Tibial artery (tissue), 4 donors: ENCODE results near the gene CTTNBP2.

ENCODE experiments used
- DNase-seq, 2 donors: peaks; one replicate each; pipeline ENCODE4 v3.0.0-alpha.2; 2019
- H3K27ac ChIP-seq, 2 donors: fragments of 200-600 bp; sonication (generic) in 1 of 2; 1 replicate in 1 of 2; 2 replicates in 1 of 2; pipeline ENCODE4 v1.5.1; 2018 to 2019; ENCODE audit warnings: mild to moderate bottlenecking in 1 of 2
- H3K27me3 ChIP-seq, 2 donors: fragments of 200-600 bp; sonication (generic) in 1 of 2; one replicate each; pipeline versions ENCODE4 v1.5.1 to v1.6.0; 2016 to 2019
- H3K36me3 ChIP-seq, 3 donors: fragments of 200-600 bp; sonication (generic) in 2 of 3; one replicate each; pipeline ENCODE4 v1.5.1; 2016 to 2019; ENCODE audit warnings: mild to moderate bottlenecking in 2 of 3
- H3K4me1 ChIP-seq, 4 donors: fragments of 200-600 bp; sonication (generic) in 2 of 4; 1 replicate in 3 of 4; 2 replicates in 1 of 4; pipeline ENCODE4 v1.5.1; 2016 to 2019
- H3K4me3 ChIP-seq, 2 donors: fragments of 200-600 bp; sonication (generic) in 1 of 2; 1 replicate in 1 of 2; 2 replicates in 1 of 2; pipeline ENCODE4 v1.5.1; 2018 to 2019; ENCODE audit warnings: mild to moderate bottlenecking in 2 of 2
- H3K9me3 ChIP-seq, 3 donors: fragments of 200-600 bp; sonication (generic) in 1 of 3; one replicate each; pipeline ENCODE4 v1.5.1; 2016 to 2019
- intact Hi-C: fragments of 100-400 bp; cut with DNase I; formaldehyde crosslinking; loops from one replicate; pipeline ENCODE4 v1.15.0; 2023; ENCODE audit warnings: low total_unique reads
- TF ChIP-seq, protein P1 (sequence below), 2 experiments: fragments of 200-600 bp in 1 of 2; fragments of 450-650 bp in 1 of 2; IDR thresholded peaks; one replicate each; pipeline ENCODE4 v1.5.1; 2017 to 2019; ENCODE audit warnings: antibody characterized with exemption in 2 of 2, mild to moderate bottlenecking in 1 of 2, moderate library complexity in 1 of 2

The CTTNBP2 gene

GRCh38 chr7:117902314-117902889 is 29.2 kb upstream of the CTTNBP2 start:
- H3K4me3 ChIP-seq, result no peak overlapping the region
- H3K27ac ChIP-seq, result no peak overlapping the region
- intact Hi-C loops, result no loop called here
- no peaks in the 10 kb centered on the region for H3K27me3 ChIP-seq
- H3K36me3 ChIP-seq, result no peaks in the 10 kb centered on the region
- no peaks in the 10 kb centered on the region for H3K4me1 ChIP-seq
- DNase-seq, result no peak
- TF ChIP-seq, protein P1, sequence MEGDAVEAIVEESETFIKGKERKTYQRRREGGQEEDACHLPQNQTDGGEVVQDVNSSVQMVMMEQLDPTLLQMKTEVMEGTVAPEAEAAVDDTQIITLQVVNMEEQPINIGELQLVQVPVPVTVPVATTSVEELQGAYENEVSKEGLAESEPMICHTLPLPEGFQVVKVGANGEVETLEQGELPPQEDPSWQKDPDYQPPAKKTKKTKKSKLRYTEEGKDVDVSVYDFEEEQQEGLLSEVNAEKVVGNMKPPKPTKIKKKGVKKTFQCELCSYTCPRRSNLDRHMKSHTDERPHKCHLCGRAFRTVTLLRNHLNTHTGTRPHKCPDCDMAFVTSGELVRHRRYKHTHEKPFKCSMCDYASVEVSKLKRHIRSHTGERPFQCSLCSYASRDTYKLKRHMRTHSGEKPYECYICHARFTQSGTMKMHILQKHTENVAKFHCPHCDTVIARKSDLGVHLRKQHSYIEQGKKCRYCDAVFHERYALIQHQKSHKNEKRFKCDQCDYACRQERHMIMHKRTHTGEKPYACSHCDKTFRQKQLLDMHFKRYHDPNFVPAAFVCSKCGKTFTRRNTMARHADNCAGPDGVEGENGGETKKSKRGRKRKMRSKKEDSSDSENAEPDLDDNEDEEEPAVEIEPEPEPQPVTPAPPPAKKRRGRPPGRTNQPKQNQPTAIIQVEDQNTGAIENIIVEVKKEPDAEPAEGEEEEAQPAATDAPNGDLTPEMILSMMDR (IDR thresholded peaks at IDR 0.05), result no peak
- H3K9me3 ChIP-seq, result no peaks in the 10 kb centered on the region

- H3K27me3 ChIP-seq, result no peaks in the 10 kb centered on the region
- H3K4me1 ChIP-seq, result no peaks in the 10 kb centered on the region
- no peaks in the 10 kb centered on the region for H3K9me3 ChIP-seq
- H3K4me3 ChIP-seq, result no peak overlapping the region
- TF ChIP-seq, protein P1 (IDR thresholded peaks at IDR 0.05), result no peak
- H3K36me3 ChIP-seq, result no peaks in the 10 kb centered on the region
- DNase-seq, result no peak
- H3K27ac ChIP-seq, result no peak overlapping the region
- intact Hi-C loops, result no loop called here
Measured at GRCh38 chr7:117901089-117901797, 28.0 kb upstream of the CTTNBP2 start.

DNA sequence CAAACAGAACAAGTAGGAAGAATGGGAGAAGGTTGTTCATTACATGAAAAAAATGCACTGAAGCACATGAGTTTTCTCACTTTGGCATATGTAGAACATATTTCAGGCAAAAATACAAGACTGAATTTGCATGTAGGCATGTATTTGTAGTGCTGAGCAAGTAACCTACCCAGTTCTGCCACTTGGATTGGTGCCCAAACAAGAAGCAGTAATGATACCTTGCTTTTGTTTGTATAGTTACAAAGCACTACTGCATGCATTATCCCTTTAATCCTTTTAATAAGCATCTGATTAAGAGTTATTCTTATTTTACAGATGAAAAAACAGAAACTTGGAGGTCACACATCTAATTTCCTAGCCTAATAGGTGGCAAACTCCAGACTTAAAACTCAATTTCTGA is 23.1 kb upstream of the CTTNBP2 start:
- H3K4me3 ChIP-seq, result no peak overlapping the region
- DNase-seq, result no peak
- no peaks in the 10 kb centered on the region for H3K4me1 ChIP-seq
- TF ChIP-seq, protein P1 (IDR thresholded peaks at IDR 0.05), result no peak
- no peaks in the 10 kb centered on the region for H3K27me3 ChIP-seq
- H3K9me3 ChIP-seq, result no peaks in the 10 kb centered on the region
- H3K36me3 ChIP-seq, result no peaks in the 10 kb centered on the region
- H3K27ac ChIP-seq, result no peak overlapping the region
- intact Hi-C loops, result no loop called here

GRCh38 chr7:117895276-117895675 is 22.0 kb upstream of the CTTNBP2 start:
- DNase-seq, result no peak
- no peaks in the 10 kb centered on the region for H3K4me1 ChIP-seq
- intact Hi-C loops, result no loop called here
- no peaks in the 10 kb centered on the region for H3K36me3 ChIP-seq
- H3K4me3 ChIP-seq, result no peak overlapping the region
- no peaks in the 10 kb centered on the region for H3K9me3 ChIP-seq
- H3K27me3 ChIP-seq, result no peaks in the 10 kb centered on the region
- TF ChIP-seq, protein P1 (IDR thresholded peaks at IDR 0.05), result no peak
- no peak overlapping the region for H3K27ac ChIP-seq

GRCh38 chr7:117894037-117894436 is 20.8 kb upstream of the CTTNBP2 start:
- intact Hi-C loops, result no loop called here
- TF ChIP-seq, protein P1 (IDR thresholded peaks at IDR 0.05), result no peak
- H3K27ac ChIP-seq, result no peak overlapping the region
- H3K36me3 ChIP-seq, result no peaks in the 10 kb centered on the region
- no peak overlapping the region for H3K4me3 ChIP-seq
- no peaks in the 10 kb centered on the region for H3K9me3 ChIP-seq
- no peak for DNase-seq
- H3K4me1 ChIP-seq, result no peaks in the 10 kb centered on the region
- H3K27me3 ChIP-seq, result no peaks in the 10 kb centered on the region
